Gastrocnemius medialis (tissue), 4 donors: ENCODE data around the gene TRIO. TPM values are rescaled to one million over a fixed set of nuclear protein-coding genes. Genes with fewer than 3 reads are reported as not detected.

Experiments used
- ATAC-seq, 2 donors: fragments of 150-250 bp; one replicate each; pipeline ENCODE4 v1.9.1; 2016
- DNase-seq, 2 donors: peaks; one replicate each; pipeline ENCODE4 v3.0.0-alpha.2; 2019
- H3K27ac ChIP-seq, 4 donors: fragments of 200-600 bp; sonication (generic); 1 replicate in 1 of 4; 2 replicates in 3 of 4; pipeline ENCODE4 v1.5.1; 2016 to 2018; ENCODE audit warnings: mild to moderate bottlenecking in 2 of 4, moderate library complexity in 1 of 4
- H3K27me3 ChIP-seq, 3 donors: fragments of 200-600 bp; sonication (generic) in 2 of 3; 1 replicate in 1 of 3; 2 replicates in 2 of 3; pipeline versions ENCODE4 v1.5.1 to v1.6.0; 2016 to 2019; ENCODE audit warnings: mild to moderate bottlenecking in 1 of 3, moderate library complexity in 1 of 3
- H3K36me3 ChIP-seq, 2 donors: fragments of 200-600 bp; sonication (generic) in 1 of 2; one replicate each; pipeline ENCODE4 v1.5.1; 2017 to 2018
- H3K4me1 ChIP-seq, 2 donors: fragments of 200-600 bp; sonication (generic) in 1 of 2; one replicate each; pipeline ENCODE4 v1.5.1; 2016 to 2017; ENCODE audit warnings: mild to moderate bottlenecking in 2 of 2
- H3K4me3 ChIP-seq, 4 donors: fragments of 200-600 bp; sonication (generic) in 3 of 4; 1 replicate in 1 of 4; 2 replicates in 3 of 4; pipeline ENCODE4 v1.5.1; 2016 to 2019; ENCODE audit warnings: mild to moderate bottlenecking in 2 of 4
- H3K9me3 ChIP-seq, 3 donors: fragments of 200-600 bp; sonication (generic) in 2 of 3; 1 replicate in 1 of 3; 2 replicates in 2 of 3; pipeline ENCODE4 v1.5.1; 2016 to 2019
- POLR2A ChIP-seq, 2 donors: fragments of 450-650 bp; IDR thresholded peaks; one replicate each; pipeline ENCODE4 v1.6.1; 2017; ENCODE audit warnings: antibody characterized with exemption in 2 of 2, mild to moderate bottlenecking in 2 of 2, moderate library complexity in 2 of 2
- in situ Hi-C, 4 donors: fragments of 200-750 bp; cut with MboI; loops; one replicate each; pipeline versions ENCODE4 v1.15.0 to v1.8.0; 2017; ENCODE audit warnings: low sequenced_read_pairs in 4 of 4
- intact Hi-C: fragments of 100-400 bp; cut with DNase I; formaldehyde crosslinking; loops from one replicate; pipeline ENCODE4 v1.15.1; 2023; ENCODE audit warnings: low total_unique reads
- total RNA-seq, 4 donors: library from RNA; depleted of rRNA; stranded (reverse); fragments of >200 nt; gene quantifications; one replicate each; pipeline versions ENCODE4 v1.1.0 to v1.2.3, GENCODE V29; 2016
- TF ChIP-seq, protein P1 (sequence below), 5 experiments: fragments of 450-650 bp in 3 of 5; fragments of 200-600 bp in 2 of 5; sonication (generic) in 2 of 5; IDR thresholded peaks in 4 of 5; conservative IDR thresholded peaks in 1 of 5; 1 replicate in 4 of 5; 2 replicates in 1 of 5; pipeline ENCODE4 v1.5.1; 2016 to 2019; ENCODE audit warnings: antibody characterized with exemption in 5 of 5, mild to moderate bottlenecking in 3 of 5, moderate library complexity in 3 of 5

Gene TRIO
- total RNA-seq, 4 donors from 2014 or later, result 31.5 to 57.5 (median 50.4) TPM

GRCh38 chr5:14395411-14395810 lies 252.3 kb downstream of the TRIO start:
- TF ChIP-seq POLR2A (IDR thresholded peaks at IDR 0.05), result no peak
- TF ChIP-seq, protein P1, sequence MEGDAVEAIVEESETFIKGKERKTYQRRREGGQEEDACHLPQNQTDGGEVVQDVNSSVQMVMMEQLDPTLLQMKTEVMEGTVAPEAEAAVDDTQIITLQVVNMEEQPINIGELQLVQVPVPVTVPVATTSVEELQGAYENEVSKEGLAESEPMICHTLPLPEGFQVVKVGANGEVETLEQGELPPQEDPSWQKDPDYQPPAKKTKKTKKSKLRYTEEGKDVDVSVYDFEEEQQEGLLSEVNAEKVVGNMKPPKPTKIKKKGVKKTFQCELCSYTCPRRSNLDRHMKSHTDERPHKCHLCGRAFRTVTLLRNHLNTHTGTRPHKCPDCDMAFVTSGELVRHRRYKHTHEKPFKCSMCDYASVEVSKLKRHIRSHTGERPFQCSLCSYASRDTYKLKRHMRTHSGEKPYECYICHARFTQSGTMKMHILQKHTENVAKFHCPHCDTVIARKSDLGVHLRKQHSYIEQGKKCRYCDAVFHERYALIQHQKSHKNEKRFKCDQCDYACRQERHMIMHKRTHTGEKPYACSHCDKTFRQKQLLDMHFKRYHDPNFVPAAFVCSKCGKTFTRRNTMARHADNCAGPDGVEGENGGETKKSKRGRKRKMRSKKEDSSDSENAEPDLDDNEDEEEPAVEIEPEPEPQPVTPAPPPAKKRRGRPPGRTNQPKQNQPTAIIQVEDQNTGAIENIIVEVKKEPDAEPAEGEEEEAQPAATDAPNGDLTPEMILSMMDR (IDR thresholded peaks at IDR 0.05 in 4 of 5, conservative IDR thresholded peaks at IDR 0.05 in 1 of 5), result no peak
- H3K27ac ChIP-seq, result no peak overlapping the region
- no peaks in the 10 kb centered on the region for H3K27me3 ChIP-seq
- H3K36me3 ChIP-seq, result peaks cover 0 to 66% of the 10 kb centered on the region in 2 donors
- H3K4me3 ChIP-seq, result no peak overlapping the region
- H3K4me1 ChIP-seq, result peaks cover 0 to 10% of the 10 kb centered on the region in 2 donors
- intact Hi-C loops (loop anchor here (5.0 to 10.0 kb wide), 3 partner anchors 47 to 619 kb away; partner anchors contain the start of gene OTULINL), in situ Hi-C loops (loop anchor here in 1 of 4 donors (25.0 kb wide), 1 partner anchor 617 kb away; no protein-coding TSS in a partner anchor)
- no peak for DNase-seq
- no peaks in the 10 kb centered on the region for H3K9me3 ChIP-seq
- no peak for ATAC-seq

DNA sequence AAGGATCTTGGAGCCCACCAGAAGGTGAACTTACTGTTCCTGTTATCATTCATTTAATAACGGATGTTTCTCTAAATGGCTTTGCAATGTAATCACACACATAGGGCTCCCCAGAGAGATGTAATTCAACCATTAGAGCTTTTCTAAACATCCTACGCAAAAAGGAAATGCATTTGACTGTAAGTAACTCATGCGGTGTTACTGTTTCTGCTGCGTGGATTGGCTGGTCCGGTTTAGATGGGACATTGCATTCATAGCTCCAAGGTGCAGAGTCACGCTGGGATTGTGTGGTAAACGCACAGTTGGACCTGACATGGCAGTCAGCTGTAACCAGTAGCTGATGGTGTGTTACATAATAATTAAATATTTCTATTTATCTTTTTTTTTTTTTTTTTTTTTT lies 252.9 kb downstream of the TRIO start:
- peaks cover 0 to 63% of the 10 kb centered on the region in 2 donors for H3K36me3 ChIP-seq
- no peak overlapping the region for H3K27ac ChIP-seq
- H3K4me3 ChIP-seq, result no peak overlapping the region
- DNase-seq, result no peak
- H3K4me1 ChIP-seq, result peaks cover 0 to 11% of the 10 kb centered on the region in 2 donors
- no peaks in the 10 kb centered on the region for H3K9me3 ChIP-seq
- no peak for TF ChIP-seq POLR2A (IDR thresholded peaks at IDR 0.05)
- TF ChIP-seq, protein P1 (IDR thresholded peaks at IDR 0.05 in 4 of 5, conservative IDR thresholded peaks at IDR 0.05 in 1 of 5), result no peak
- no peaks in the 10 kb centered on the region for H3K27me3 ChIP-seq
- ATAC-seq, result no peak
- intact Hi-C loops, result loop anchor here (5.0 to 10.0 kb wide), 3 partner anchors 46 to 619 kb away; partner anchors contain the start of gene OTULINL
- in situ Hi-C loops, result loop anchor here in 1 of 4 donors (25.0 kb wide), 1 partner anchor 616 kb away; no protein-coding TSS in a partner anchor

- no peak overlapping the region for H3K27ac ChIP-seq
- H3K4me1 ChIP-seq, result peaks cover 0 to 11% of the 10 kb centered on the region in 2 donors
- H3K9me3 ChIP-seq, result no peaks in the 10 kb centered on the region
- in situ Hi-C loops (loop anchor here in 1 of 4 donors (25.0 kb wide), 1 partner anchor 616 kb away; no protein-coding TSS in a partner anchor), intact Hi-C loops (loop anchor here (5.0 to 10.0 kb wide), 3 partner anchors 46 to 618 kb away; partner anchors contain the start of gene OTULINL)
- H3K27me3 ChIP-seq, result no peaks in the 10 kb centered on the region
- DNase-seq, result no peak
- ATAC-seq, result no peak
- TF ChIP-seq POLR2A (IDR thresholded peaks at IDR 0.05), result no peak
- TF ChIP-seq, protein P1 (IDR thresholded peaks at IDR 0.05 in 4 of 5, conservative IDR thresholded peaks at IDR 0.05 in 1 of 5), result no peak
- H3K36me3 ChIP-seq, result peaks cover 0 to 65% of the 10 kb centered on the region in 2 donors
- no peak overlapping the region for H3K4me3 ChIP-seq
Measured at GRCh38 chr5:14396737-14397136, 253.6 kb downstream of the TRIO start.

GRCh38 chr5:14397717-14398116 lies 254.6 kb downstream of the TRIO start:
- no peak overlapping the region for H3K27ac ChIP-seq

More at GRCh38 chr5:14397717-14398116, 254.6 kb downstream of the TRIO start:
- in situ Hi-C loops (loop anchor here in 1 of 4 donors (25.0 kb wide), 1 partner anchor 615 kb away; no protein-coding TSS in a partner anchor), intact Hi-C loops (loop anchor here (5.0 to 10.0 kb wide), 3 partner anchors 45 to 617 kb away; partner anchors contain the start of gene OTULINL)
- peaks cover 0 to 56% of the 10 kb centered on the region in 2 donors for H3K36me3 ChIP-seq
- H3K27me3 ChIP-seq, result no peaks in the 10 kb centered on the region
- H3K4me1 ChIP-seq, result peaks cover 0 to 11% of the 10 kb centered on the region in 2 donors
- TF ChIP-seq, protein P1 (IDR thresholded peaks at IDR 0.05 in 4 of 5, conservative IDR thresholded peaks at IDR 0.05 in 1 of 5), result no peak
- no peak for TF ChIP-seq POLR2A (IDR thresholded peaks at IDR 0.05)
- peak in 1 of 2 donors; percentile 40 for ATAC-seq
- DNase-seq, result no peak
- no peaks in the 10 kb centered on the region for H3K9me3 ChIP-seq
- no peak overlapping the region for H3K4me3 ChIP-seq
